ENCODE measurements around the gene SLC41A3. TPM values are rescaled to one million over a fixed set of nuclear protein-coding genes. Genes with fewer than 3 reads are reported as not detected.

Gene SLC41A3
- total and polyA plus RNA-seq, 4 donors: 32.6 to 71.4 (median 66.8) TPM

DNA sequence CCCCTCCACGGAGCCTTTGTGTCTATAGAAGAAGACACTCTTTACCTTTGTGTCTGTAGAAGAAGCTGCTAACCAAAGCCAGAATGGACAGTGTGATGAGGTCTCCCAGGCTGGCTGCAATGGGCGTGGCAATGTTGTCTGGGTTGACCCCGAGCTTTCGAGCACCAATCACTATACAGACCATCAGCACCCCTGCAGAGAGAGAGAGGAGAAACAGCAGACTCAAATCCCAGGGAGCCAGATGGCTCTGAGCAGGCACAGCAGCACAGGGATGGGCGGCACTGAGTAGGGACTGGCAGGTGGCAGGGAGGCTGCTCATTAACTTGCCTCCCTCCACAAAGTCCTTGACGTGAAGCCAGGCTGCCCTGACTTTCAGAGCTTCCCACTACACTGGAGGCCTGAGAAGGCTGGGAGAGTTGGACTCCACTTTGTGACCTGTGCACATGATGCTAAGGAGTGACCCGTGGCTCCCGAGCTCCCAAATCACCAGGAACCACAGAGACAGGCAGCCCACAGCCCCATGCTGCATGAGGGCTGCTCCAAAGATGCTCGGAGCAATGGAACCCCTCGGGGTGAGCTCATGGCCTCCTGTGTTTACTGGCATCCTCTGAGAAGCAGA is 61.1 kb downstream of the SLC41A3 start:
- intact Hi-C loops (cut with DNase I): no loop called here
- no peak for ATAC-seq (ENCODE audit: low FRiP score)

DNA sequence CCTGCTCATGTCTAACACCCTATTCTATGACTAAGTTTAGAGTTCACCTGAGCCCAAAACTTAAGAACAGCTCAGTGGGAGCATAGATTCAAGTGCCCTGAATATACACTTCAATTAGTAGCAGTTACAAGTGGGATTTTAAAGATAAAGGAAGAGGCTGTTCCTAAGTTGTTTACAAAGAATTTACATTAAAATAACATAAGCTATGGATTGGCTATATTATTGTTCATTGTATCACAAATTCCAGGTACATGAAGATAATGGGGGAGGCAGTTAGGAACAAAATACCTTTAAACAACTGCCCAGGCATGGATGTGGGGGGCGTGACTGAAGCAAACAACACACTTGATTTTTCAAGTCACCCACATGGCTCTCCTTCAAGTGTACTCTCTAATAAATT is 62.2 kb downstream of the SLC41A3 start:
- Histone ChIP-seq H3K36me3 (ENCODE audit: control insufficient read depth in 1 of 2, insufficient read depth in 2 of 2, low read length in 1 of 2) (peaks cover 0 to 5% of the 10 kb centered on the region in 2 donors), H3K27ac (ENCODE audit: low read depth in 1 of 2, low read length in 2 of 2) (no peak overlapping the region), H3K27me3 (ENCODE audit: control insufficient read depth in 1 of 2, insufficient read depth in 2 of 2, low read length in 1 of 2) (no peaks in the 10 kb centered on the region), H3K4me3 (ENCODE audit: low read length in 2 of 2) (no peak overlapping the region), H3K4me1 (ENCODE audit: control insufficient read depth in 1 of 2, insufficient read depth in 2 of 2, low read length in 2 of 2) (no peaks in the 10 kb centered on the region), H3K9me3 (ENCODE audit: control insufficient read depth, low read length) (no peaks in the 10 kb centered on the region)
- DNase-seq: no peak
- WGBS, 2 donors: 97 to 100% methylated on average over 1 of the region's 1 CpG
- no peak for ATAC-seq (ENCODE audit: low FRiP score)
- intact Hi-C loops (cut with DNase I): no loop called here

More for the DNA sequence above, 61.1 kb downstream of the SLC41A3 start:
- 77 to 90% methylated on average over 10 of the region's 10 CpGs for WGBS, 2 donors
- DNase-seq: no peak
- Histone ChIP-seq H3K4me1 (ENCODE audit: control insufficient read depth in 1 of 2, insufficient read depth in 2 of 2, low read length in 2 of 2) (no peaks in the 10 kb centered on the region), H3K27me3 (ENCODE audit: control insufficient read depth in 1 of 2, insufficient read depth in 2 of 2, low read length in 1 of 2) (no peaks in the 10 kb centered on the region), H3K4me3 (ENCODE audit: low read length in 2 of 2) (no peak overlapping the region), H3K9me3 (ENCODE audit: control insufficient read depth, low read length) (no peaks in the 10 kb centered on the region), H3K27ac (ENCODE audit: low read depth in 1 of 2, low read length in 2 of 2) (no peak overlapping the region), H3K36me3 (ENCODE audit: control insufficient read depth in 1 of 2, insufficient read depth in 2 of 2, low read length in 1 of 2) (peaks cover 0 to 5% of the 10 kb centered on the region in 2 donors)

- H3K36me3 ChIP-seq (ENCODE audit: control insufficient read depth in 1 of 2, insufficient read depth in 2 of 2, low read length in 1 of 2): peaks cover 0 to 5% of the 10 kb centered on the region in 2 donors
- 65 to 90% methylated on average over 5 of the region's 5 CpGs for WGBS, 2 donors
- ATAC-seq (ENCODE audit: low FRiP score): no peak
Observed at GRCh38 chr3:126021224-126021623, 62.7 kb downstream of the SLC41A3 start.

GRCh38 chr3:126019683-126020082 is 64.2 kb downstream of the SLC41A3 start:
- intact Hi-C loops (cut with DNase I): no loop called here
- Histone ChIP-seq H3K4me1 (ENCODE audit: control insufficient read depth in 1 of 2, insufficient read depth in 2 of 2, low read length in 2 of 2) (no peaks in the 10 kb centered on the region), H3K27me3 (ENCODE audit: control insufficient read depth in 1 of 2, insufficient read depth in 2 of 2, low read length in 1 of 2) (no peaks in the 10 kb centered on the region), H3K27ac (ENCODE audit: low read depth in 1 of 2, low read length in 2 of 2) (no peak overlapping the region), H3K9me3 (ENCODE audit: control insufficient read depth, low read length) (no peaks in the 10 kb centered on the region), H3K36me3 (ENCODE audit: control insufficient read depth in 1 of 2, insufficient read depth in 2 of 2, low read length in 1 of 2) (peaks cover 0 to 3% of the 10 kb centered on the region in 2 donors), H3K4me3 (ENCODE audit: low read length in 2 of 2) (no peak overlapping the region)
- ATAC-seq (ENCODE audit: low FRiP score) (no peak), DNase-seq (no peak)
- WGBS, 2 donors: 74 to 95% methylated on average over 5 of the region's 5 CpGs

More at GRCh38 chr3:126021224-126021623, 62.7 kb downstream of the SLC41A3 start:
- Histone ChIP-seq H3K4me3 (ENCODE audit: low read length in 2 of 2) (no peak overlapping the region), H3K9me3 (ENCODE audit: control insufficient read depth, low read length) (no peaks in the 10 kb centered on the region), H3K27ac (ENCODE audit: low read depth in 1 of 2, low read length in 2 of 2) (no peak overlapping the region), H3K27me3 (ENCODE audit: control insufficient read depth in 1 of 2, insufficient read depth in 2 of 2, low read length in 1 of 2) (no peaks in the 10 kb centered on the region), H3K4me1 (ENCODE audit: control insufficient read depth in 1 of 2, insufficient read depth in 2 of 2, low read length in 2 of 2) (no peaks in the 10 kb centered on the region)
- intact Hi-C loops (cut with DNase I): no loop called here
- no peak for DNase-seq

GRCh38 chr3:126018995-126019394 is 64.9 kb downstream of the SLC41A3 start:
- peaks cover 0 to 3% of the 10 kb centered on the region in 2 donors for H3K36me3 ChIP-seq (ENCODE audit: control insufficient read depth in 1 of 2, insufficient read depth in 2 of 2, low read length in 1 of 2)

GRCh38 chr3:126018545-126018944 is 65.4 kb downstream of the SLC41A3 start:
- Histone ChIP-seq H3K27ac (ENCODE audit: low read depth in 1 of 2, low read length in 2 of 2) (no peak overlapping the region), H3K9me3 (ENCODE audit: control insufficient read depth, low read length) (no peaks in the 10 kb centered on the region), H3K4me1 (ENCODE audit: control insufficient read depth in 1 of 2, insufficient read depth in 2 of 2, low read length in 2 of 2) (no peaks in the 10 kb centered on the region), H3K4me3 (ENCODE audit: low read length in 2 of 2) (no peak overlapping the region), H3K36me3 (ENCODE audit: control insufficient read depth in 1 of 2, insufficient read depth in 2 of 2, low read length in 1 of 2) (peaks cover 0 to 3% of the 10 kb centered on the region in 2 donors), H3K27me3 (ENCODE audit: control insufficient read depth in 1 of 2, insufficient read depth in 2 of 2, low read length in 1 of 2) (no peaks in the 10 kb centered on the region)
- intact Hi-C loops (cut with DNase I): no loop called here
- ATAC-seq (ENCODE audit: low FRiP score) (no peak), DNase-seq (no peak)
- 47 to 85% methylated on average over 1 of the region's 1 CpG for WGBS, 2 donors

More at GRCh38 chr3:126018995-126019394, 64.9 kb downstream of the SLC41A3 start:
- H3K9me3 ChIP-seq (ENCODE audit: control insufficient read depth, low read length): no peaks in the 10 kb centered on the region
- intact Hi-C loops (cut with DNase I): no loop called here
- H3K4me1 ChIP-seq (ENCODE audit: control insufficient read depth in 1 of 2, insufficient read depth in 2 of 2, low read length in 2 of 2): no peaks in the 10 kb centered on the region
- H3K27me3 ChIP-seq (ENCODE audit: control insufficient read depth in 1 of 2, insufficient read depth in 2 of 2, low read length in 1 of 2): no peaks in the 10 kb centered on the region
- no peak for DNase-seq
- no peak for ATAC-seq (ENCODE audit: low FRiP score)
- 91 to 92% methylated on average over 7 of the region's 7 CpGs for WGBS, 2 donors
- H3K27ac ChIP-seq (ENCODE audit: low read depth in 1 of 2, low read length in 2 of 2): no peak overlapping the region
- no peak overlapping the region for H3K4me3 ChIP-seq (ENCODE audit: low read length in 2 of 2)

- no peaks in the 10 kb centered on the region for H3K27me3 ChIP-seq (ENCODE audit: control insufficient read depth in 1 of 2, insufficient read depth in 2 of 2, low read length in 1 of 2)
- no peak for ATAC-seq (ENCODE audit: low FRiP score)
- no peak for DNase-seq
- no peak overlapping the region for H3K27ac ChIP-seq (ENCODE audit: low read depth in 1 of 2, low read length in 2 of 2)
- no peaks in the 10 kb centered on the region for H3K4me1 ChIP-seq (ENCODE audit: control insufficient read depth in 1 of 2, insufficient read depth in 2 of 2, low read length in 2 of 2)
- no peaks in the 10 kb centered on the region for H3K9me3 ChIP-seq (ENCODE audit: control insufficient read depth, low read length)
- intact Hi-C loops (cut with DNase I): no loop called here
- H3K4me3 ChIP-seq (ENCODE audit: low read length in 2 of 2): no peak overlapping the region
- peaks cover 0 to 3% of the 10 kb centered on the region in 2 donors for H3K36me3 ChIP-seq (ENCODE audit: control insufficient read depth in 1 of 2, insufficient read depth in 2 of 2, low read length in 1 of 2)
- 90 to 91% methylated on average over 9 of the region's 9 CpGs for WGBS, 2 donors
Observed at GRCh38 chr3:126017362-126017761, 66.6 kb downstream of the SLC41A3 start.

- ATAC-seq (ENCODE audit: low FRiP score) (no peak), DNase-seq (no peak)
- Histone ChIP-seq H3K27me3 (ENCODE audit: control insufficient read depth in 1 of 2, insufficient read depth in 2 of 2, low read length in 1 of 2) (no peaks in the 10 kb centered on the region), H3K4me3 (ENCODE audit: low read length in 2 of 2) (no peak overlapping the region), H3K4me1 (ENCODE audit: control insufficient read depth in 1 of 2, insufficient read depth in 2 of 2, low read length in 2 of 2) (no peaks in the 10 kb centered on the region), H3K9me3 (ENCODE audit: control insufficient read depth, low read length) (no peaks in the 10 kb centered on the region), H3K36me3 (ENCODE audit: control insufficient read depth in 1 of 2, insufficient read depth in 2 of 2, low read length in 1 of 2) (peaks cover 0 to 5% of the 10 kb centered on the region in 2 donors), H3K27ac (ENCODE audit: low read depth in 1 of 2, low read length in 2 of 2) (no peak overlapping the region)
- WGBS, 2 donors: 96 to 100% methylated on average over 8 of the region's 8 CpGs
- intact Hi-C loops (cut with DNase I): no loop called here
Observed at GRCh38 chr3:126016616-126017015, 67.3 kb downstream of the SLC41A3 start.

DNA sequence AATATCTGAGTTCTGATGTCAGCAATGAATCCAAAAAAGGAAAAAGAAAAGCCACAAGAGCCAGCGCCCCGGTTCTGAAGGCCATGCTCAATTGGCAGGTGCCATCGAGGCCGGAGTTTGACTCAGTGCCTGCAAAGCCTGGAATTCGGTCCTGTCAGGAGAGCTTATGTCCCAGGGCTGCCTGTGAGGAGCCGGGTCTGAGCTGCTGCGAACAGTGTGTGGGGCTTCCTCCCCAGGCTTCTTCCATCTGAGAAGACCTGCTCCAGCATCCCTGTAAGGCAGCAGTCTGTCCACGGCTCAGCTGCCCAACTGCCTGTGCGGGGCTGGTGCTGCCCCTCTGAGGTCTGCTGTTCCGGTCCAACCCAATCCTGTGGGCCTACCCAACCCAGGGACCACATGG is 68.8 kb downstream of the SLC41A3 start:
- DNase-seq: no peak
- no peak overlapping the region for H3K27ac ChIP-seq (ENCODE audit: low read depth in 1 of 2, low read length in 2 of 2)
- H3K27me3 ChIP-seq (ENCODE audit: control insufficient read depth in 1 of 2, insufficient read depth in 2 of 2, low read length in 1 of 2): no peaks in the 10 kb centered on the region
- H3K4me1 ChIP-seq (ENCODE audit: control insufficient read depth in 1 of 2, insufficient read depth in 2 of 2, low read length in 2 of 2): no peaks in the 10 kb centered on the region
- no peak overlapping the region for H3K4me3 ChIP-seq (ENCODE audit: low read length in 2 of 2)
- H3K9me3 ChIP-seq (ENCODE audit: control insufficient read depth, low read length): no peaks in the 10 kb centered on the region
- H3K36me3 ChIP-seq (ENCODE audit: control insufficient read depth in 1 of 2, insufficient read depth in 2 of 2, low read length in 1 of 2): peaks cover 0 to 8% of the 10 kb centered on the region in 2 donors
- no peak for ATAC-seq (ENCODE audit: low FRiP score)
- intact Hi-C loops (cut with DNase I): no loop called here
- WGBS, 2 donors: 82 to 84% methylated on average over 10 of the region's 10 CpGs
